ENCODE results near the gene TENM3. TPM values are rescaled to one million over a fixed set of nuclear protein-coding genes. Genes with fewer than 3 reads are reported as not detected.

Gene TENM3
- polyA plus RNA-seq, 1 of the 3 experiments (the other 2 are of a cell fraction), result 10.4 TPM

GRCh38 chr4:182346675-182347375, 103.6 kb downstream of the TENM3 start:
- no peak overlapping the region for H3K9ac ChIP-seq
- no peak overlapping the region for H3K4me2 ChIP-seq
- peaks cover 0 to 9% of the 10 kb centered on the region in 2 experiments; a peak in 2 of 4 replicates for H3K4me1 ChIP-seq (ENCODE audit: control insufficient read depth in 1 of 2, insufficient read depth in 2 of 2, low read depth in 1 of 2, low read length in 1 of 2)
- no peaks in the 10 kb centered on the region for H3K79me2 ChIP-seq (ENCODE audit: insufficient read depth)
- H3K36me3 ChIP-seq (replicated peaks in 1 of 2; ENCODE audit: control insufficient read depth in 1 of 2, insufficient read depth in 2 of 2, low read length in 1 of 2), result peaks cover 0 to 3% of the 10 kb centered on the region in 2 experiments
- 81% methylated on average over 11 of the region's 11 CpGs for WGBS (ENCODE audit: low lambda C conversion rate)
- no peak overlapping the region for H3K27ac ChIP-seq (ENCODE audit: low read depth in 2 of 2, low read length in 1 of 2)
- no peaks in the 10 kb centered on the region for H3K27me3 ChIP-seq (ENCODE audit: insufficient read depth)
- ChIA-PET CTCF (no interaction called here), POLR2A (no interaction called here)
- no peaks in the 10 kb centered on the region for H3K9me2 ChIP-seq
- H4K20me1 ChIP-seq (ENCODE audit: insufficient read depth), result no peaks in the 10 kb centered on the region
- no peak for DNase-seq
- H2AFZ ChIP-seq (ENCODE audit: low read depth), result no peak overlapping the region
- H3K9me3 ChIP-seq, result no peaks in the 10 kb centered on the region
- TF ChIP-seq ZBTB33 (IDR thresholded peaks at IDR 0.05; ENCODE audit: borderline replicate concordance, low read depth) (no peak), RCOR1 (IDR thresholded peaks at IDR 0.05; ENCODE audit: low read length) (no peak), RXRA (IDR thresholded peaks at IDR 0.05; ENCODE audit: borderline replicate concordance, low read depth) (no peak), EZH2phosphoT487 (IDR thresholded peaks at IDR 0.05; ENCODE audit: borderline replicate concordance, low read depth) (no peak), FOXM1 (IDR thresholded peaks at IDR 0.05; ENCODE audit: low read depth) (no peak)
- H3F3A ChIP-seq (replicated peaks; ENCODE audit: insufficient read depth), result no peaks in the 10 kb centered on the region
- no peak overlapping the region for H3K4me3 ChIP-seq (ENCODE audit: low read depth in 2 of 2, low read length in 1 of 2)

GRCh38 chr4:182348779-182349326, 105.7 kb downstream of the TENM3 start:
- no peak overlapping the region for H3K27ac ChIP-seq (ENCODE audit: low read depth in 2 of 2, low read length in 1 of 2)
- POLR2A ChIA-PET, result no interaction called here
- H3K4me2 ChIP-seq, result no peak overlapping the region
- CTCF ChIA-PET, result no interaction called here
- no peaks in the 10 kb centered on the region for H3K79me2 ChIP-seq (ENCODE audit: insufficient read depth)
- H3K4me3 ChIP-seq (ENCODE audit: low read depth in 2 of 2, low read length in 1 of 2), result no peak overlapping the region
- TF ChIP-seq USF1 (IDR thresholded peaks at IDR 0.05; ENCODE audit: borderline replicate concordance, low read depth) (no peak), FOXM1 (IDR thresholded peaks at IDR 0.05; ENCODE audit: low read depth) (no peak), GABPA (IDR thresholded peaks at IDR 0.05; ENCODE audit: low read depth) (no peak), CTCF (IDR thresholded peaks at IDR 0.05) (no peak), ELF1 (IDR thresholded peaks at IDR 0.05) (no peak), NFIC (IDR thresholded peaks at IDR 0.05; ENCODE audit: borderline replicate concordance) (no peak), CHD2 (IDR thresholded peaks at IDR 0.05; ENCODE audit: low read length, partially characterized antibody) (no peak), MEF2A (IDR thresholded peaks at IDR 0.05; ENCODE audit: borderline replicate concordance, low read depth) (no peak), RXRA (IDR thresholded peaks at IDR 0.05; ENCODE audit: borderline replicate concordance, low read depth) (no peak), JUND (IDR thresholded peaks at IDR 0.05) (no peak)
- H3K9ac ChIP-seq, result no peak overlapping the region
- no peaks in the 10 kb centered on the region for H3F3A ChIP-seq (replicated peaks; ENCODE audit: insufficient read depth)
- no peaks in the 10 kb centered on the region for H3K9me2 ChIP-seq
- no peaks in the 10 kb centered on the region for H3K9me3 ChIP-seq
- H3K27me3 ChIP-seq (ENCODE audit: insufficient read depth), result no peaks in the 10 kb centered on the region
- peaks cover 0 to 6% of the 10 kb centered on the region in 2 experiments; a peak in 2 of 4 replicates for H3K4me1 ChIP-seq (ENCODE audit: control insufficient read depth in 1 of 2, insufficient read depth in 2 of 2, low read depth in 1 of 2, low read length in 1 of 2)
- H4K20me1 ChIP-seq (ENCODE audit: insufficient read depth), result no peaks in the 10 kb centered on the region
- no peak overlapping the region for H2AFZ ChIP-seq (ENCODE audit: low read depth)
- WGBS (ENCODE audit: low lambda C conversion rate), result 81% methylated on average over 5 of the region's 5 CpGs
- H3K36me3 ChIP-seq (replicated peaks in 1 of 2; ENCODE audit: control insufficient read depth in 1 of 2, insufficient read depth in 2 of 2, low read length in 1 of 2), result peaks cover 0 to 3% of the 10 kb centered on the region in 2 experiments
- no peak for DNase-seq
